ENCODE measurements around the gene ADAMTS1. TPM values are rescaled to one million over a fixed set of nuclear protein-coding genes. Genes with fewer than 3 reads are reported as not detected.

Gene ADAMTS1
- total and polyA plus RNA-seq, 2 donors (not counting 1 experiment from before 2014, with no cell fraction given) = not detected

GRCh38 chr21:26842974-26843932 is 2.0 kb downstream of the ADAMTS1 start:
- peaks cover 0 to 51% (median 20%) of the 10 kb centered on the region in 4 experiments for H3K27me3 ChIP-seq (replicated peaks in 1 of 4; ENCODE audit: control extremely low read depth in 1 of 4, control insufficient read depth in 3 of 4, insufficient read depth in 4 of 4, low read length in 3 of 4)
- H3K4me2 ChIP-seq (replicated peaks; ENCODE audit: low read depth, low read length, poor library complexity, severe bottlenecking) = peak overlapping the region; percentile 63
- H4K20me1 ChIP-seq (ENCODE audit: control insufficient read depth, insufficient read depth, low read length, poor library complexity, severe bottlenecking) = no peaks in the 10 kb centered on the region
- H3K4me3 ChIP-seq (ENCODE audit: control extremely low read depth in 1 of 5, extremely low read depth in 1 of 5, insufficient read depth in 1 of 5, low read depth in 2 of 5, low read length in 4 of 5) = no peak overlapping the region
- whole genome bisulfite sequencing (ENCODE audit: insufficient coverage) = 13% methylated on average over 30 of the region's 35 CpGs
- POLR2A ChIA-PET = no interaction called here
- no peak for TF ChIP-seq EZH2 (IDR thresholded peaks at IDR 0.05; ENCODE audit: borderline replicate concordance, insufficient read depth, low read depth, low read length, poor library complexity, severe bottlenecking)
- no peak for TF ChIP-seq CTCF (IDR thresholded peaks at IDR 0.05)
- H3K9ac ChIP-seq (ENCODE audit: low read length) = no peak overlapping the region
- Mint-ChIP-seq H3K4me1 (peaks cover 32% of the 10 kb centered on the region), H3K27me3 (peaks cover 56% of the 10 kb centered on the region), H3K4me3 (peak overlapping the region; percentile 66), H3K27ac (no peak overlapping the region), H3K9me3 (ENCODE audit: insufficient read depth) (no peaks in the 10 kb centered on the region)
- ATAC-seq (ENCODE audit: low read depth) (no peak), DNase-seq (no peak)
- H3K36me3 ChIP-seq (replicated peaks in 1 of 2; ENCODE audit: control extremely low read depth in 1 of 2, control insufficient read depth in 1 of 2, extremely low read depth in 1 of 2, insufficient read depth in 2 of 2, low read length in 1 of 2) = no peaks in the 10 kb centered on the region
- peaks cover 36 to 43% of the 10 kb centered on the region in 2 donors for H3K4me1 ChIP-seq (ENCODE audit: control insufficient read depth in 2 of 2, insufficient read depth in 2 of 2, low read length in 2 of 2)
- peak overlapping the region; percentile 27 for H2AFZ ChIP-seq (ENCODE audit: insufficient read depth, low read depth, low read length, poor library complexity, severe bottlenecking)
- CTCF ChIA-PET = no interaction called here
- H3K27ac ChIP-seq (ENCODE audit: low read length in 2 of 2) = no peak overlapping the region
- peaks cover 0 to 21% (median 0%) of the 10 kb centered on the region in 3 donors for H3K9me3 ChIP-seq (ENCODE audit: control extremely low read depth in 1 of 3, control insufficient read depth in 2 of 3, insufficient read depth in 1 of 3, low read length in 2 of 3)
- intact Hi-C loops (cut with micrococcal nuclease) = no loop called here
- H3K79me2 ChIP-seq (ENCODE audit: control insufficient read depth, insufficient read depth, low read length) = no peaks in the 10 kb centered on the region

GRCh38 chr21:26842300-26842699 is 2.9 kb downstream of the ADAMTS1 start:
- ATAC-seq (ENCODE audit: low read depth) = no peak
- Histone ChIP-seq H4K20me1 (ENCODE audit: control insufficient read depth, insufficient read depth, low read length, poor library complexity, severe bottlenecking) (no peaks in the 10 kb centered on the region), H3K36me3 (replicated peaks in 1 of 2; ENCODE audit: control extremely low read depth in 1 of 2, control insufficient read depth in 1 of 2, extremely low read depth in 1 of 2, insufficient read depth in 2 of 2, low read length in 1 of 2) (no peaks in the 10 kb centered on the region), H3K4me3 (ENCODE audit: control extremely low read depth in 1 of 5, extremely low read depth in 1 of 5, insufficient read depth in 1 of 5, low read depth in 2 of 5, low read length in 4 of 5) (no peak overlapping the region), H3K4me1 (ENCODE audit: control insufficient read depth in 2 of 2, insufficient read depth in 2 of 2, low read length in 2 of 2) (peaks cover 36 to 43% of the 10 kb centered on the region in 2 donors), H3K27me3 (replicated peaks in 1 of 4; ENCODE audit: control extremely low read depth in 1 of 4, control insufficient read depth in 3 of 4, insufficient read depth in 4 of 4, low read length in 3 of 4) (peaks cover 0 to 51% (median 18%) of the 10 kb centered on the region in 4 experiments), H3K79me2 (ENCODE audit: control insufficient read depth, insufficient read depth, low read length) (no peaks in the 10 kb centered on the region), H3K4me2 (replicated peaks; ENCODE audit: low read depth, low read length, poor library complexity, severe bottlenecking) (no peak overlapping the region), H3K9ac (ENCODE audit: low read length) (no peak overlapping the region), H3K27ac (ENCODE audit: low read length in 2 of 2) (no peak overlapping the region), H3K9me3 (ENCODE audit: control extremely low read depth in 1 of 3, control insufficient read depth in 2 of 3, insufficient read depth in 1 of 3, low read length in 2 of 3) (peaks cover 0 to 21% (median 0%) of the 10 kb centered on the region in 3 donors), H2AFZ (ENCODE audit: insufficient read depth, low read depth, low read length, poor library complexity, severe bottlenecking) (no peak overlapping the region)
- no peak for TF ChIP-seq CTCF (IDR thresholded peaks at IDR 0.05)
- TF ChIP-seq EZH2 (IDR thresholded peaks at IDR 0.05; ENCODE audit: borderline replicate concordance, insufficient read depth, low read depth, low read length, poor library complexity, severe bottlenecking) = no peak
- CTCF ChIA-PET = interaction anchor here (1.0 kb wide), 1 partner anchor 1903 kb away, joined by 4 read pairs; no protein-coding TSS in a partner anchor
- no peak overlapping the region for H3K4me3 Mint-ChIP-seq
- H3K27me3 Mint-ChIP-seq = peaks cover 50% of the 10 kb centered on the region
- H3K9me3 Mint-ChIP-seq (ENCODE audit: insufficient read depth) = no peaks in the 10 kb centered on the region
- peaks cover 32% of the 10 kb centered on the region for H3K4me1 Mint-ChIP-seq
- H3K27ac Mint-ChIP-seq = no peak overlapping the region
- 90% methylated on average over 9 of the region's 11 CpGs for WGBS (ENCODE audit: insufficient coverage)
- POLR2A ChIA-PET = no interaction called here
- intact Hi-C loops (cut with micrococcal nuclease) = no loop called here
- no peak for DNase-seq

Data from B cell (primary cell).